ENCODE data around the gene COL15A1. TPM values are rescaled to one million over a fixed set of nuclear protein-coding genes. Genes with fewer than 3 reads are reported as not detected.
A peak's percentile ranks its signal among the peaks of the same experiment; 100 is the strongest.

The COL15A1 gene
- total RNA-seq, 6 experiments from 2014 or later = 0.20 to 0.50 (median 0.32) TPM

DNA sequence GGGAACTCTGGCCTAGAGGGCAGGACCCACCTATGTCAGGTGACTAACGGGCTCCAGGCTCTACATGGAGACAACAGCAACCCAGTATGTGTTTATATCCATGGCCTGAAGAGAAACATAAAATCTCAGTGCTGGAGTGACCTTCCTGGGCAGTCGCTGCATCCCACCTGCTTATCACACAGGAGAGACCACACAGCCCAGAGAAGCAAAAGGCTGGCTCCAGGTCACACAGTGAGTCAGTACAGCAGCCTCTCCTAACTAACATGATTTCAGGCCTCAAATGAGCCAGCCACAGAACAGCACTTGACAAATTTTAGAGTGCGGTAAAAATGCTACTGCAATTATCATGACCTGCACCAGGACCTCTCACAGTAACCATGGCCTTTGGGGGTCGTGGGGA is 107.2 kb downstream of the COL15A1 start:
- no peak for TF ChIP-seq CTCF (IDR thresholded peaks at IDR 0.05)
- Mint-ChIP-seq H3K4me3 (peak overlapping the region; percentile 42), H3K9me3 (peaks cover 7% of the 10 kb centered on the region; the same call in 1 of the 2 replicates), H3K36me3 (ENCODE audit: low read depth) (0 out of 2 replicates have a peak, but pooled peaks cover under 1% of the 10 kb centered on the region), H3K27ac (peak overlapping the region; percentile 98), H3K4me1 (ENCODE audit: low read depth) (peaks cover 71% of the 10 kb centered on the region), H3K27me3 (ENCODE audit: insufficient read depth) (no peaks in the 10 kb centered on the region; the same call in 1 of the 2 replicates)
- DNase-seq = no peak

DNA sequence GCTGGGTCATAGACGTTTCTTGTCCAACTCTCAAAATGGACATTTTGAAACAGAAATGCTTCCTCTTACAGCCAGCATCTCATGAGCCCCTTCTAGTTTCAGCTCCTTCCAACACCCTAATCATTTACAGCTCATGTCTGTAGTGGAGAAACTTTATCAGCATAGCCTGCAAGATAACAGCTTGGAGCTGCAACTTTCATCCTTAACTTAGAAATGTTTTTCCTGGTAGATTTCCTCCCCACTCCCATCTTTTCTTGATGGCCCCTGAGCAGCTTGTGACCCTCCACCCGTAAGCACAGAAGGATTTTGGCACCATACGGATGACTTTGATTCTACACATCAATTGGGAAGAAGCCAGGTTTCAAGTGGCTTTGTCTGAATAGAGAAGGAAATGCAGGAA is 107.7 kb downstream of the COL15A1 start:
- Mint-ChIP-seq H3K4me1 (ENCODE audit: low read depth) (peaks cover 76% of the 10 kb centered on the region), H3K4me3 (no peak overlapping the region), H3K36me3 (ENCODE audit: low read depth) (0 out of 2 replicates have a peak, but pooled peaks cover under 1% of the 10 kb centered on the region), H3K27me3 (ENCODE audit: insufficient read depth) (no peaks in the 10 kb centered on the region; the same call in 1 of the 2 replicates), H3K27ac (peak overlapping the region; percentile 98), H3K9me3 (peaks cover 7% of the 10 kb centered on the region; the same call in 1 of the 2 replicates)
- no peak for TF ChIP-seq CTCF (IDR thresholded peaks at IDR 0.05)
- DNase-seq = no peak

- no peak overlapping the region for H3K4me3 Mint-ChIP-seq
- peaks cover 80% of the 10 kb centered on the region for H3K4me1 Mint-ChIP-seq (ENCODE audit: low read depth)
- H3K27me3 Mint-ChIP-seq (ENCODE audit: insufficient read depth) = no peaks in the 10 kb centered on the region
- no peak for DNase-seq
- H3K36me3 Mint-ChIP-seq (ENCODE audit: low read depth) = peaks cover 5% of the 10 kb centered on the region; the same call in 1 of the 2 replicates
- no peak for TF ChIP-seq CTCF (IDR thresholded peaks at IDR 0.05)
- H3K27ac Mint-ChIP-seq = peak overlapping the region; percentile 98
- peaks cover 11% of the 10 kb centered on the region for H3K9me3 Mint-ChIP-seq
These were observed 108.1 kb downstream of the COL15A1 start for GRCh38 chr9:99051851-99052250.

GRCh38 chr9:99052815-99053715 is 109.4 kb downstream of the COL15A1 start:
- no peak overlapping the region for H3K4me3 Mint-ChIP-seq
- H3K36me3 Mint-ChIP-seq (ENCODE audit: low read depth) = peaks cover 5% of the 10 kb centered on the region; the same call in 1 of the 2 replicates
- H3K27ac Mint-ChIP-seq = peak overlapping the region; percentile 9; the same call in 1 of the 2 replicates
- DNase-seq = no peak
- TF ChIP-seq CTCF (IDR thresholded peaks at IDR 0.05) = no peak
- peaks cover 13% of the 10 kb centered on the region for H3K9me3 Mint-ChIP-seq
- H3K4me1 Mint-ChIP-seq (ENCODE audit: low read depth) = peaks cover 93% of the 10 kb centered on the region
- no peaks in the 10 kb centered on the region; the same call in 1 of the 2 replicates for H3K27me3 Mint-ChIP-seq (ENCODE audit: insufficient read depth)

- TF ChIP-seq CTCF (IDR thresholded peaks at IDR 0.05) = no peak
- peaks cover 13% of the 10 kb centered on the region for H3K9me3 Mint-ChIP-seq
- H3K4me3 Mint-ChIP-seq = no peak overlapping the region
- H3K4me1 Mint-ChIP-seq (ENCODE audit: low read depth) = peaks cover 98% of the 10 kb centered on the region
- no peaks in the 10 kb centered on the region; the same call in 1 of the 2 replicates for H3K27me3 Mint-ChIP-seq (ENCODE audit: insufficient read depth)
- H3K36me3 Mint-ChIP-seq (ENCODE audit: low read depth) = peaks cover 5% of the 10 kb centered on the region; the same call in 1 of the 2 replicates
- peak; percentile 68 for DNase-seq
- peak overlapping the region; percentile 1; the same call in 1 of the 2 replicates for H3K27ac Mint-ChIP-seq
These were observed 110.9 kb downstream of the COL15A1 start for GRCh38 chr9:99054581-99054980.
